ENCODE measurements around the gene RPL12. TPM values are rescaled to one million over a fixed set of nuclear protein-coding genes. Genes with fewer than 3 reads are reported as not detected.

RPL12 gene
- total and polyA plus RNA-seq, 2 donors from 2014 or later, result 985 to 1,980 TPM

GRCh38 chr9:127418037-127418471 lies 33.2 kb downstream of the RPL12 start:
- H3K9me3 ChIP-seq (ENCODE audit: control insufficient read depth in 2 of 3, insufficient read depth in 1 of 3, low read length in 3 of 3), result no peaks in the 10 kb centered on the region
- H3K36me3 ChIP-seq (ENCODE audit: control insufficient read depth in 2 of 3, insufficient read depth in 3 of 3, low read length in 3 of 3), result no peaks in the 10 kb centered on the region
- no peak overlapping the region for H3K4me3 ChIP-seq (ENCODE audit: low read length in 3 of 3)
- FAIRE-seq (no peak), DNase-seq (no peak)
- intact Hi-C loops (cut with DNase I), result no loop called here
- H3K9ac ChIP-seq (ENCODE audit: low read length in 3 of 3), result no peak overlapping the region
- peaks cover 0 to 9% (median 9%) of the 10 kb centered on the region in 3 donors for H3K4me1 ChIP-seq (ENCODE audit: control insufficient read depth in 2 of 3, insufficient read depth in 2 of 3, low read depth in 1 of 3, low read length in 3 of 3)
- H3K27me3 ChIP-seq (ENCODE audit: control insufficient read depth, insufficient read depth, low read length), result no peaks in the 10 kb centered on the region
- TF ChIP-seq, protein P1, sequence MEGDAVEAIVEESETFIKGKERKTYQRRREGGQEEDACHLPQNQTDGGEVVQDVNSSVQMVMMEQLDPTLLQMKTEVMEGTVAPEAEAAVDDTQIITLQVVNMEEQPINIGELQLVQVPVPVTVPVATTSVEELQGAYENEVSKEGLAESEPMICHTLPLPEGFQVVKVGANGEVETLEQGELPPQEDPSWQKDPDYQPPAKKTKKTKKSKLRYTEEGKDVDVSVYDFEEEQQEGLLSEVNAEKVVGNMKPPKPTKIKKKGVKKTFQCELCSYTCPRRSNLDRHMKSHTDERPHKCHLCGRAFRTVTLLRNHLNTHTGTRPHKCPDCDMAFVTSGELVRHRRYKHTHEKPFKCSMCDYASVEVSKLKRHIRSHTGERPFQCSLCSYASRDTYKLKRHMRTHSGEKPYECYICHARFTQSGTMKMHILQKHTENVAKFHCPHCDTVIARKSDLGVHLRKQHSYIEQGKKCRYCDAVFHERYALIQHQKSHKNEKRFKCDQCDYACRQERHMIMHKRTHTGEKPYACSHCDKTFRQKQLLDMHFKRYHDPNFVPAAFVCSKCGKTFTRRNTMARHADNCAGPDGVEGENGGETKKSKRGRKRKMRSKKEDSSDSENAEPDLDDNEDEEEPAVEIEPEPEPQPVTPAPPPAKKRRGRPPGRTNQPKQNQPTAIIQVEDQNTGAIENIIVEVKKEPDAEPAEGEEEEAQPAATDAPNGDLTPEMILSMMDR (IDR thresholded peaks at IDR 0.05; ENCODE audit: borderline replicate concordance, extremely low read depth, insufficient read depth), result no peak
- no peak overlapping the region for H3K27ac ChIP-seq (ENCODE audit: low read depth in 2 of 2, low read length in 2 of 2)

DNA sequence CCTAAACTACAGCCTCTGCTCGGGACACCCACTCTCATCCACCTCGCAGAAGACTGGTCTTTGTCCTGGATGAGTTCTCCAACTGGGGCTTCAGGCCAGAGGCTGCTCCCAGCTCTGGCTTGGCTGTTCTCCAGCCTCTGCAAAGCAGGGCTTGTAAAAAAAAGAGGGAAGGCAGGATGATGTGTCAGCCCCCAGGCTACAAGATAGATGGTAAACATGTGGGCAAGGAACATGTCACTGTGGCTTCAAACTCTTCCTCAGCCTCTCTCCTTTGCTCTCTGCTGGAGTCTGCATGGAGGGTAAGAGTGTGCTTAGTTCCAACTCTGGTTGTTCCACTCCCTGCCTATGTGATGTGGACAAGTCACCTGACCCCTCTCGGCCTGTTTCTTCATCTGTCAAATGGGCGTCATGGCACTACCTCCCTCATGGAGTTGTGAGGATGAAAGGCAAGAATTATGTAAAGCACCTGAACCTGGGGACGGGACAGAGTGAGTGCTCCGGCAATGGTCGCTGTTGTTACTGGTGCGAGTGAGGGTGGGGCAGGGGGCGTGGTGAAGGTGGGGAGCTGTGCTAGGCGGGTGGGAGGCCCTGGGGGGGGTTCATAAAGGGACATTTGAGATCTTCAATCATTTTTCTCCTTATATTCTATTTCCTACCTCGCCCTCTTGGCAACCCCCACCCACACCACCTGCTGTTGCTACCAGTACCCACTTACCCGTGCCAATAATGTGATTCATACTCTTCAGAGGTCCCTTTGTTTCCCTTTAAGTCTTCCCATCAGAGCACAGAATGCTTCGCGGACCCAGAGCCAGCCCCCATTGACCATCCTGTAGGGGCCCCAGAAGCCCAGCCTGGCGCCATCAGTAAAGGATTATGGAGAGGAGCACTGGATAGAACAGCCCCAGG lies 33.8 kb downstream of the RPL12 start:
- Histone ChIP-seq H3K9ac (ENCODE audit: low read length in 3 of 3) (no peak overlapping the region), H3K9me3 (ENCODE audit: control insufficient read depth in 2 of 3, insufficient read depth in 1 of 3, low read length in 3 of 3) (no peaks in the 10 kb centered on the region), H3K4me3 (ENCODE audit: low read length in 3 of 3) (no peak overlapping the region), H3K27me3 (ENCODE audit: control insufficient read depth, insufficient read depth, low read length) (no peaks in the 10 kb centered on the region), H3K36me3 (ENCODE audit: control insufficient read depth in 2 of 3, insufficient read depth in 3 of 3, low read length in 3 of 3) (no peaks in the 10 kb centered on the region), H3K4me1 (ENCODE audit: control insufficient read depth in 2 of 3, insufficient read depth in 2 of 3, low read depth in 1 of 3, low read length in 3 of 3) (peaks cover 0 to 4% (median 2%) of the 10 kb centered on the region in 3 donors), H3K27ac (ENCODE audit: low read depth in 2 of 2, low read length in 2 of 2) (no peak overlapping the region)
- intact Hi-C loops (cut with DNase I), result no loop called here
- no peak for FAIRE-seq
- TF ChIP-seq, protein P1 (IDR thresholded peaks at IDR 0.05; ENCODE audit: borderline replicate concordance, extremely low read depth, insufficient read depth), result no peak
- no peak for DNase-seq

- Histone ChIP-seq H3K9me3 (ENCODE audit: control insufficient read depth in 2 of 3, insufficient read depth in 1 of 3, low read length in 3 of 3) (no peaks in the 10 kb centered on the region), H3K36me3 (ENCODE audit: control insufficient read depth in 2 of 3, insufficient read depth in 3 of 3, low read length in 3 of 3) (no peaks in the 10 kb centered on the region), H3K27ac (ENCODE audit: low read depth in 2 of 2, low read length in 2 of 2) (no peak overlapping the region), H3K4me1 (ENCODE audit: control insufficient read depth in 2 of 3, insufficient read depth in 2 of 3, low read depth in 1 of 3, low read length in 3 of 3) (peaks cover 0 to 2% (median 0%) of the 10 kb centered on the region in 3 donors), H3K27me3 (ENCODE audit: control insufficient read depth, insufficient read depth, low read length) (no peaks in the 10 kb centered on the region), H3K4me3 (ENCODE audit: low read length in 3 of 3) (no peak overlapping the region), H3K9ac (ENCODE audit: low read length in 3 of 3) (no peak overlapping the region)
- intact Hi-C loops (cut with DNase I), result no loop called here
- no peak for FAIRE-seq
- DNase-seq, result no peak
- TF ChIP-seq, protein P1 (IDR thresholded peaks at IDR 0.05; ENCODE audit: borderline replicate concordance, extremely low read depth, insufficient read depth), result no peak
Measured at GRCh38 chr9:127415657-127416056, 35.5 kb downstream of the RPL12 start.

All from kidney (tissue), 14 donors.